GM12865 (cell line): ENCODE data around the gene JAG2.

Source experiments
- DNase-seq: peaks from one replicate; pipeline ENCODE4 v3.0.0; 2010; ENCODE audit warnings: low read depth
- H3K4me3 ChIP-seq: 2 replicates; pipeline ENCODE4 v1.5.1; 2011; ENCODE audit warnings: mild to moderate bottlenecking, low read depth, low read length, control low read depth
- TF ChIP-seq, protein P1 (sequence below): IDR thresholded peaks from 2 replicates; pipeline ENCODE4 v1.5.1; 2011; ENCODE audit warnings: low read length, control low read depth, low read depth, inconsistent platforms; ENCODE audit not compliant: insufficient read depth; ENCODE audit errors: missing control alignments

Gene JAG2

DNA sequence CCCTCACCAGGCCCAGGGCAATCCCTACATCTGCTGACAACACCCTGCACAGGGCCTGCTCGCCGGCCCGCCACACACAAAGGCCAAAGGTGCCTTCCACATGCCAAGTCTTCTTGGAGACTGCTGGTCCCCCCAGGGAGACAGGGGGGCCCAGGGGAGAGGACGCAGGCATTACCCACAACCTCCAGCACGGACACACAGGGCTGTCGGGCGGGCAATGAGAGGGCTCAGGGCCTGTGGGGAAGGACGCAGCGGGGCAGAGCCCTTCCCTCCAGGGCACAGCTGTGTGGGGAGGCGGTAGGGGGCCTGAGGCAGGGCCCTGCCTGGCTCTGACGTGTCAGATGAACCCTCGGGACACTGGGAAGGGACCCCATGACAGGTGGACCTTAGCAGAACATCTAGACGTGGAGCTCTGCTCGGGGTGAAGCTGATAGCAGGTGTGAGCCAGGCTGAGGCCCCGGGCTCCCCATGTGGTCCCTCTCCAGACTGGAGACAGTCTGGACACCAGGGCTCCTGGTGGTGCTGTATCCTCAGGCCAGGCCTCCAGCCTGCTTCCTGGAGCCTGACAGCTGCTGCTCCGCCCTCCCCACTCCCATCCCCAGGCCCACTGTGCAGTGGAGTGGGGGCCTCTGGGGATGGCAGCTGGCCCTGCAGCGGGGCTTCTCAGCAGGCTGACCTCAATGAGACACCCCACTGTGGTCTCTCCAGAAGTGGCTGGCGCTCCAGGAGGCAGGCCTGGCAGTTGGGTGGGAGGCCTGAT is 44.1 kb upstream of the JAG2 start:
- TF ChIP-seq, protein P1, sequence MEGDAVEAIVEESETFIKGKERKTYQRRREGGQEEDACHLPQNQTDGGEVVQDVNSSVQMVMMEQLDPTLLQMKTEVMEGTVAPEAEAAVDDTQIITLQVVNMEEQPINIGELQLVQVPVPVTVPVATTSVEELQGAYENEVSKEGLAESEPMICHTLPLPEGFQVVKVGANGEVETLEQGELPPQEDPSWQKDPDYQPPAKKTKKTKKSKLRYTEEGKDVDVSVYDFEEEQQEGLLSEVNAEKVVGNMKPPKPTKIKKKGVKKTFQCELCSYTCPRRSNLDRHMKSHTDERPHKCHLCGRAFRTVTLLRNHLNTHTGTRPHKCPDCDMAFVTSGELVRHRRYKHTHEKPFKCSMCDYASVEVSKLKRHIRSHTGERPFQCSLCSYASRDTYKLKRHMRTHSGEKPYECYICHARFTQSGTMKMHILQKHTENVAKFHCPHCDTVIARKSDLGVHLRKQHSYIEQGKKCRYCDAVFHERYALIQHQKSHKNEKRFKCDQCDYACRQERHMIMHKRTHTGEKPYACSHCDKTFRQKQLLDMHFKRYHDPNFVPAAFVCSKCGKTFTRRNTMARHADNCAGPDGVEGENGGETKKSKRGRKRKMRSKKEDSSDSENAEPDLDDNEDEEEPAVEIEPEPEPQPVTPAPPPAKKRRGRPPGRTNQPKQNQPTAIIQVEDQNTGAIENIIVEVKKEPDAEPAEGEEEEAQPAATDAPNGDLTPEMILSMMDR, result no peak
- H3K4me3 ChIP-seq, result no peak overlapping the region
- DNase-seq, result no peak

DNA sequence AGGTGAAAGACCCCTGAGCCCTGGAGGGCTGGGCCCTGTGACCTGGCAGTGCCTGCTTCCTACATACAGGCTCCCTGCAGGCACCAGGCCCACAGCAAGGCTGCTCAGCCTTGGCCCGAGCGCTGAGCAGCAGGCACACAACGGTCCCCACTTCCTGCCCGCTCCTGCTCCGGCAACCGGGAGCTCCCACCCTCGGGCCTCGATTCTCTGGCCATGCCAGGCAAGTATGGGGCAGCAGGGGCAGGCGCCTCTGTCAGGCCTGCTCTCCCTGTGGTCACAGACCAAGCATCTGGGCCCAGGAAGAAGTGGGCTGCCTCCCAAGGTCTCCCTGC is 43.1 kb upstream of the JAG2 start:
- TF ChIP-seq, protein P1, result no peak
- DNase-seq, result no peak
- H3K4me3 ChIP-seq, result no peak overlapping the region

DNA sequence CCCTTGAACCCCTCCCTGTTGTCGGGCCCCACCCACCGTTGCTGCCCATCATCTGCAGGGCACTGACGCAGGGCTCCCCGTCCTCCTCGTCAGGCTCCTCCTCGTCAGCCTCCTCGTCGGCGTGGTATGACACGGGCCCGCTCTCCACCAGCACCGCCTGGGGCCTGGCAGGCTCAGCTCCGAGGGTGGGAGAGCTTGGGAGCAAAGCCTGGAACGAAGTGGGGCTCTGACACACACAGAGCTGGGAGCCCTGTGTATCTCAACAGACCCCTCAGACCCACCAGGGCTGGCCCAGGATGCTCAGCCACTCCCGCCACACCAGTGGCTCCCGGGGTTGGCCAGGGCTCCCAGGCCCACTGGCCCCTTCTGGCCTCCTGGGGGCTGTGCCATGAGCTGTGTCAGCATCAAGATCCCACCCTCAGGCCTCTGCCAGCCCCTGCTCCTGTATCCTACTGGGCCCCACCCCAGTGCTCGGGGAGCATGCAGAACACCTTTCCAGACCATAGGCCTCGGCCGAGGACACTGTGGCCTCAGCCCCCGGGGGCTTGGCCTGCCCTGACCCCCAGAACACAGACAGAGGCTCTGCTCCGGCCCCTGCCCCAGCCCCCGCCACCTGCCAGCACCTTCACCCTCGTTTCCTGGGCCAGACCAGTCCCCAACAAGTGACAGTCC is 42.6 kb upstream of the JAG2 start:
- no peak overlapping the region for H3K4me3 ChIP-seq
- TF ChIP-seq, protein P1, result no peak
- DNase-seq, result no peak

DNA sequence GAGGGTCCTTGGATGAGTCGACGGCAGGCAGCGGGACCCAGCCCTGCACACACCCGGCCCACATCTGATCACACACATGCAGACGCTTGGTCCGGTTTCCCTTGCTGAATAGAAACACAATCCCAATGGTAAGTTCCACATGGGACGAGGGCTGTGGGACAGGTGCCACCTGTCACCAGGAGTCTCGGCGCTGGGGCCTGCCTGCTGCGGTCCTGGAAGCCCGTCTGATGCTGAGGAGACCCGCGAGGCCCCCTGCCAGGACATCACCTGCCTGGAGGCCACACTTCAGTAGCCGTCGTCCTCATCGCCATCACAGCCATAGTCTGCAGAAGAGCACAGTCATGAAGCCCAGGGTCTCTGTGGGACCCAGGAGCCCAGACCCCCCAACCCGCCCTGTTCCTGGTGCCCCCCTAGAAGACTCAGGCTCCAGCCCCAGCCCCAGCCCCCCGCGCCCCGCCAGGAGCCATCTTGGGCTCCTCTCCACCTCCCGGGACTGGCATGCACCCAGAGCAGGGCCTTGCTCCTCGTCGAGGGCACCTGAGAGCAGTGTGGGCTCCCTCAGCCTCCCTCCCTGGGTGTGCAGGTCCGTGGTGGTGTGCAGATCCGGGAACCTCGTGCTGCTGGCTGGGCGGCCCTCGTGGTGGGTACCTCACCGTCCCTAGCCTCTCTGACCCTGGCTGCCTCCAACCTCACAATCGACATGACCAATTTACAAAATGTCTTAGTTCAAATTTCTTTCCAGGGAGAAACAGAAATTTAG is 41.9 kb upstream of the JAG2 start:
- TF ChIP-seq, protein P1, result no peak
- no peak overlapping the region for H3K4me3 ChIP-seq
- DNase-seq, result no peak

DNA sequence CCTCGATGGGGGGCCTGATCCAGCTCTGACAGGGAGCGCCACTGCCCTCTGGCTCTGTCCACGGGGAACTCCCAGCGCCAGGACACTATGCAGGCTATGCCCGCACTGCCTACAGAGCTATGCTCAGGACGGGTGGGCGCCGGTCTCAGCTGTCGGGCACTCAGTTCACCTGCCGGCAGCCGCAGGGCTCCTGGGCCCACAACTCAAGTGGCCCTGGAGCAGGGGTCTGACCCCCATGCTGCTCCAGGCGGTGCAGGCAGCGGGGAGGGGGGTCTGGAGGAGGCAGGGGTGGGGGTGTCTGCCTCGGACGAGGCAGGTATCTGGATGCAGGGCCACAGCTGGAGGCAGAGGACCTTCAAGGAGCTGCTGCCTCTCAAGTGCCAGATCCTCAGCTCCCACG is 41.1 kb upstream of the JAG2 start:
- TF ChIP-seq, protein P1, result no peak

DNA sequence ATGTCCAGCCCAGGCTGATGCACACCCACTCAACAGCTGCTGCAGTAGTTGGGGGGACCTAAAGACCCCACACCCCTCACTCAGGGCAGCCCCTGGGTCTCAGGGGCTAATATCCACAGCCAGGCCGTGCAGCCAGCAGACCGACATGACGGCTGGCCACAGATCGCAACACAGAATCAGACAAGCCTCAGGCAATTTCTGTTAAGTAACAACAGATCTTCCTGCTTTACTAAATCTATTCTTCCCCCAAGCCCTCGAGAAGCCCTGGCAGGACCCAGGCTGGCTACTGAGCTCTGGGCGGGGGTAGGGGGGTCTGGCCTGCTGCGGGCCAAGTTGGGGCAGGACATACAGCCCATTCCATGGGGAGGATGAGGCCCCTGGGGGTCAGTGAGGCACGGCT is 40.5 kb upstream of the JAG2 start:
- TF ChIP-seq, protein P1, result no peak
- no peak overlapping the region for H3K4me3 ChIP-seq
- DNase-seq, result no peak

More for the DNA sequence above, 41.1 kb upstream of the JAG2 start:
- DNase-seq, result no peak
- no peak overlapping the region for H3K4me3 ChIP-seq

DNA sequence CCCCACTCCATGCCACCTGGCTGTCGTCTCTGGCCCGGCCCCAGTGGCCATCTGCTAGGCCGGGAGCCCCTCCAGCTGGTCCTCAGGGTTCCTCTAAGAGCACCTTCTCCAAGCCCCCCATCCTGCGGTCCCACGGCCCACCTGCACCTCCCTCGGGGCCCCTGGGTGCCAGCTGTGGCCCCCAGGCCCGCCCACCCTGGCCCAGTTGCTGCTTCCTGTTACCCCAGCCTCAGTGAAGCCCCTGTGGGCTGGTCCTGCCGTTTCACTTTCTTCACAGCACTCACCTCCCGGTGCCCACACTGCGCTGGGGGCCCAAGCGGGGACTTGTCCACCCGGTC is 40.1 kb upstream of the JAG2 start:
- H3K4me3 ChIP-seq, result no peak overlapping the region
- no peak for DNase-seq
- TF ChIP-seq, protein P1, result no peak
